GM19099 (cell line): ENCODE results near the gene RBM19.

Source experiments
- POLR2A ChIP-seq: IDR thresholded peaks from 3 replicates; pipeline ENCODE4 v1.6.1; 2011; ENCODE audit warnings: low read depth; ENCODE audit not compliant: insufficient read length; ENCODE audit errors: extremely low read depth

Gene RBM19

DNA sequence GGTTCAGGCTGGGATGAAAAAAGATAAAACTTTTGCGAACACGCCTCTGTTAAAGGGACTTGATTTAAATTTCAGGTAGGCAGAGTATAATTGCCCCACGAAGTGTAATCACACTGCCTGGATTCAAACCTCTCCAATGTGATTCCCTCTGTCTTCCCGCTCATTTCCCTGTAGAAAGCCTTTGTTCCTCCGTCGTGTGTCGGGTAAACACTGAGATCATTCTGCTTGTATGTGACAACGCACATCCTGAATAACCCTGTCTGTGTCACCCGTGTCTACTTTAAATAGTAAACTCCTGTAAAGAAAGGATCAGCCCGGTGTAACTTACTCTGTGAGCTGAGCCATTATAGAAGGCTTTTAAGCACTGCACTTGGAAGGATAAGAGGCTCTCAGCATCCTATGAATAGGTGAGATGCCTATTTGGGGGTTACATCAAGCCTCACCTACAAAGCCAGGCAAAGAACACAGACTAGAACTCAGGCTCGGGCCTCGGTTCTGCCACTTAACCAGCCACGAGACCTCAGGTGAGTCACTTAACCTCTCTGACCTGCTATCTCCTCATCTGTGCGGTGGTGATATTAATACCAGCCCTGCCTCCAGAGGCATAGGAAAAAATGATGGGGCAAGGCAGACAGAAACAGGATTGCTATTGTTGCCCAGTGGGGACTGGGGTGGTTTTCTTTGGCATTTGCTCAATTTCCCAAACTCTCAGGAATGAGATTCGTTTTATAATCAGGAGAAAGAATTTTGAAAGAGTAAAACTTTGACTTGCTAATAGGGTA lies 74.2 kb downstream of the RBM19 start:
- TF ChIP-seq POLR2A: no peak

DNA sequence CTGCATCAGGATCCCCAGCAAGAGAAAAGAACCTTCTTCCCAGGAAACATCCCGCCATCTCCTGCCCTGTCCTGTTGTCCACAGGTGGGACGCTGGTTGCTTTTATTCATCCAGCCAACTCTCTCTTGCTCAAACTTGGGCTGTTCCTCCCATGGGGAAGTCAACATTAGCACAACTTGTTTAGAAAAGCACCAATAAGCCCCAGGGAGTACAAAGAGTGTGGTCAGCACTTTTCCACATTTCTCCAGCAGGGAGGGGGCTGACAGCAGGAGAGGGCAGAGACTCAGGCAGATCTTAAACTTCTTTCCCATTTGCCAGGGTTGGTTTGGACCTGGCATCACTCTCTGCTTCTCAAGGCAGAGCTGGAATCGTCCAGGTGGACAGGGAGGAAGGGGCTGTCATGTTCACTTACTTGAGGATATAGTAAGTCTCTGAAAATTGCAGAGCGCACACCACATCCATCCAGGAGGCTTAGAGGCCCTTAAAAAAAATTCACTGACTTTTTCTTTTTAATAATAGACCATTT lies 74.9 kb downstream of the RBM19 start:
- no peak for TF ChIP-seq POLR2A

DNA sequence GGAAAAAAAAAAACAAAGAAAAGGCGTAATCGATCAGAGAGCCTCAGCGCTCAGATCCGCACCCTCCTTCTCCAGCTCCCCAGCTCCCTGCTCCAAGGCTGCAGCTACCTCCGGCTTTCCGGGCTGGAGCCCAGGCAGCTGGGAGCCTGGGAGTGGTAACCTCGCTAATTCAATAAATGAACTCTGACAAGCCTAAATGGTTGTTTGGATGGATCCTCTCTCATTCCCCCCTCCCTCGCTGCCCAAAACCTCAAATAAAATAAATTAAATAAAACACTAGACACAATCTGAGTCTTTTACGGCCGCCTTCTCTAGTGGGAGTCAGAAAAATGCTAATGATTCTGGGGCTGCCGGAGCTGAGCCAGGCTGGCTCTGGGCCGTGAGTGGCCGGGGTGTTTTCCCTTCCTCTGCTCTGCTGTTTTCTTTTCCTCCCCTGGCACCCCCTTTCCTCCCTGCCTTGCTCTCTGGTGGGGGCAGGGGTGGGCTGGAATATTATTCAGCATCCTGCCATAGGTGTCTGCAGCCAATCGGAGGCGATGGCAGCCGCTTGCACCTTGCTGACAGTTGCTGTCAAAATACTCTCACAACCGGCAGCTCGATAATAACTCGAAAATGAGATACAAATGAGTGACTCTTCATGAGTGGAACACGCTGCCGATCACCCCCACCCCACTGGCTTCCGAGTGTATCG lies 76.1 kb downstream of the RBM19 start:
- TF ChIP-seq POLR2A: no peak

- TF ChIP-seq POLR2A: no peak
Observed at GRCh38 chr12:113889076-113889475, 77.0 kb downstream of the RBM19 start.

- no peak for TF ChIP-seq POLR2A
Observed at GRCh38 chr12:113888435-113888834, 77.7 kb downstream of the RBM19 start.

- no peak for TF ChIP-seq POLR2A
Observed at GRCh38 chr12:113887906-113888305, 78.2 kb downstream of the RBM19 start.

- no peak for TF ChIP-seq POLR2A
Observed at GRCh38 chr12:113886721-113887120, 79.4 kb downstream of the RBM19 start.

DNA sequence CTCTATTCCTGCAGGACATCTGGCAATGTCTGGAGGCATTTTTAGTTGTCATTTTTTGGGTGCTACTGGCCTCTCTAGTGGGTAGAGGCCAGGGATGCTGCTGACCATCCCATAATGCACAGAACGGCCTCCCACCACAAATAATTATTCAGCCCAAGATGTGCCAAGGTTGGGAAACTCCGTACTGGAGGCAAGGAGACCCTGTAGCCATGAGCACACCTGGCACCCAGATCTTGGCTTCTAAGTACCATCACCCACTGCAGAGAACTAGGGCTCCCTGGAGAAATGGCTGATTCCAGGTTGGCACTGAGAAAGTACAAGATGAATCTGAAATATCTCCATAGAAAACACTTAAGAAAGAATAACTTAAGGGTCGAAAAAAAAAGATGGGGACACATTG lies 81.7 kb downstream of the RBM19 start:
- no peak for TF ChIP-seq POLR2A

DNA sequence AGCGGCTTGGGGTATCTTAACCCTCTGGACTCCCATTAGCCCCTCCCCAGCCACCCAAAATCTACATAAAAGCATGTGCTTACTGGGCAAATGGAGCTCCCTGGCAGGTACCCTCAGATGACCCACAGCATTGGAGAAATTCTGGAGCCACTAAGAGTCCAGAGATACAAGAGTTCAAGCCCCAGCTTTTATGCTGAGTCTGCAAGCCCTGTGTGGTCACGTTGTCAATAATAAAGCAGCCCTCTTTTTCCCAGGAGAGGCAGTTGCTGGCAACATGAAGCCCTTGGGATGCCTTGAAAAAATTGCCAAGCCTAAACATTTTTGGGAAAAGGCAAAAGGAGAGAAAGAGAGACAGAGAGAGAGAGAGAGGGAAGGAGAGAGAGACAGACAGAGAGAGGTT lies 83.4 kb downstream of the RBM19 start:
- TF ChIP-seq POLR2A: no peak

- no peak for TF ChIP-seq POLR2A
Observed at GRCh38 chr12:113880988-113881962, 84.8 kb downstream of the RBM19 start.

- no peak for TF ChIP-seq POLR2A
Observed at GRCh38 chr12:113880326-113880725, 85.8 kb downstream of the RBM19 start.

- TF ChIP-seq POLR2A: no peak
Observed at GRCh38 chr12:113879658-113880057, 86.5 kb downstream of the RBM19 start.

- no peak for TF ChIP-seq POLR2A
Observed at GRCh38 chr12:113877607-113878006, 88.5 kb downstream of the RBM19 start.

DNA sequence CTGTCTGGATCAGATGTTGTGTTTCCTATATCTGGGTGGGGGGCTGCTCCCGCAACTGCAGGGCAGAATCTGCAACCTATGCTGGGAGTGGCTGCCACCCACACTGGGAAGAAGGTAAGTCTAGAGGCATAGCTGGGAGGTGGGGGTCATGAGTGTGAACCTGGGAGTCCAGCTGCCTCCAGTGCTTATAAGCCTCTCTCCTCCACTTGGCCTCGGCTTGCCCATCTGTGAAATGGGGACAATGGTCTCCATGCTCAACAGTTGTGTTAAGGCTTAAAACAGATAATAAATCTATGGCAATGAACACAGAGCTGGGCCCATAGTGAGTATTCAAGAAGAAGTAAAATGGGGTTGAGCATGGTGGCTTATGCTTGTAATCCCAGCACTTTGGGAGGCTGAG lies 90.0 kb downstream of the RBM19 start:
- TF ChIP-seq POLR2A: no peak

DNA sequence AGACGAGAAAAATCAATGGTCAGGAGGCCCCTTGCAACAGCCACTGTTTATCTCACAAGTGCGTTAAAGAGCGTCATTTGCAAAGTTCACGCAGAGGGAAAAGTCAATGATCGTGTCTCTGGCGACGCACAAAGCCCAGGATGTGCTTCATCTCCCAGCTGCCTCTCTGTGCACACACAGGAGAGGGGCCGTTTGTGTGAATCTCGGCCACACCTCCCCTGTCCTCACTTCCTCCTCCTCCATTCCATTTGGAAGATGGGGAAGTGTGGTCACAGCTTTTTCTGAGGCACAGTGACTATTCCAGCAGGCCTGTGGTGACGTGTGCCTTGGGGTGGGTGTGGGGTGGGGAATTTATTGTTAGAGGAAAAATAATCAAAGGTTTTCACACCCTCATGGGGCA lies 90.4 kb downstream of the RBM19 start:
- no peak for TF ChIP-seq POLR2A
